SK-N-SH treated with all-trans-retinoic acid at 6 μM for 48 hours (cell line): ENCODE results near the gene GMCL2.

ENCODE experiments used
- ATAC-seq: fragments of 200-7000 bp; cut with Tn5 transposase; 3 replicates; pipeline ENCODE4 v1.9.1; 2020; ENCODE audit warnings: mild to moderate bottlenecking, moderate library complexity
- ARNTL ChIP-seq: fragments of 450-650 bp; formaldehyde crosslinking; IDR thresholded peaks from 2 replicates; pipeline ENCODE4 v1.5.0; 2020; ENCODE audit warnings: low read depth, mild to moderate bottlenecking, moderate library complexity, borderline replicate concordance
- BACH2 ChIP-seq: fragments of 250-450 bp; sonication (Bioruptor Pico); IDR thresholded peaks from 2 replicates; pipeline ENCODE4 v1.9.0; 2021; ENCODE audit warnings: mild to moderate bottlenecking, borderline replicate concordance
- CSDC2 ChIP-seq: fragments of 250-450 bp; sonication (Bioruptor Pico); IDR thresholded peaks from 2 replicates; pipeline ENCODE4 v1.5.0; 2020; ENCODE audit warnings: mild to moderate bottlenecking, moderate library complexity
- ESRRG ChIP-seq: fragments of 250-450 bp; sonication (Bioruptor Pico); IDR thresholded peaks from 2 replicates; pipeline ENCODE4 v1.6.1; 2021; ENCODE audit warnings: mild to moderate bottlenecking
- GLIS3 ChIP-seq: fragments of 250-450 bp; sonication (Bioruptor Pico); IDR thresholded peaks from 2 replicates; pipeline ENCODE4 v1.5.0; 2020; ENCODE audit warnings: mild to moderate bottlenecking, moderate library complexity
- ISL1 ChIP-seq: fragments of 250-450 bp; sonication (Bioruptor Pico); IDR thresholded peaks from 2 replicates; pipeline ENCODE4 v2.1.2; 2022; ENCODE audit warnings: mild to moderate bottlenecking, moderate library complexity
- OSR1 ChIP-seq: fragments of 250-450 bp; sonication (Bioruptor Pico); IDR thresholded peaks from 2 replicates; pipeline ENCODE4 v1.8.0; 2022; ENCODE audit warnings: moderate library complexity, mild to moderate bottlenecking, inconsistent platforms
- RARB ChIP-seq: fragments of 250-450 bp; sonication (Bioruptor Pico); IDR thresholded peaks from 2 replicates; pipeline ENCODE4 v1.8.0; 2021; ENCODE audit warnings: mild to moderate bottlenecking, moderate library complexity
- SNAI2 ChIP-seq: fragments of 250-450 bp; sonication (Bioruptor Pico); IDR thresholded peaks from 2 replicates; pipeline ENCODE4 v1.5.0; 2020; ENCODE audit warnings: mild to moderate bottlenecking, moderate library complexity
- TOX ChIP-seq: fragments of 250-450 bp; sonication (Bioruptor Pico); IDR thresholded peaks from 2 replicates; pipeline ENCODE4 v1.8.0; 2021; ENCODE audit warnings: mild to moderate bottlenecking, moderate library complexity, borderline replicate concordance
- ZC3H10 ChIP-seq: fragments of 250-450 bp; sonication (Bioruptor Pico); IDR thresholded peaks from 2 replicates; pipeline ENCODE4 v1.5.1; 2021; ENCODE audit warnings: mild to moderate bottlenecking, moderate library complexity
- ZFP3 ChIP-seq: fragments of 250-450 bp; sonication (Bioruptor Pico); IDR thresholded peaks from 2 replicates; pipeline ENCODE4 v1.5.0; 2020; ENCODE audit warnings: mild to moderate bottlenecking, moderate library complexity
- ZFP30 ChIP-seq: fragments of 450-650 bp; formaldehyde crosslinking; IDR thresholded peaks from 2 replicates; pipeline ENCODE4 v1.5.0; 2022; ENCODE audit warnings: mild to moderate bottlenecking, moderate library complexity
- ZNF565 ChIP-seq: fragments of 450-650 bp; formaldehyde crosslinking; conservative IDR thresholded peaks from 2 replicates; pipeline ENCODE4 v1.5.0; 2020; ENCODE audit warnings: low read depth, mild to moderate bottlenecking, moderate library complexity
- ZNF70 ChIP-seq: fragments of 450-650 bp; formaldehyde crosslinking; IDR thresholded peaks from 2 replicates; pipeline ENCODE4 v1.5.0; 2020; ENCODE audit warnings: mild to moderate bottlenecking, moderate library complexity
- ZNF8 ChIP-seq: fragments of 450-650 bp; formaldehyde crosslinking; IDR thresholded peaks from 2 replicates; pipeline ENCODE4 v1.5.0; 2020; ENCODE audit warnings: mild to moderate bottlenecking, moderate library complexity
- TF ChIP-seq, protein P1 (sequence below): fragments of 250-450 bp; sonication (Bioruptor Pico); IDR thresholded peaks from 2 replicates; pipeline ENCODE4 v1.5.1; 2021; ENCODE audit warnings: mild to moderate bottlenecking, moderate library complexity
- TF ChIP-seq, protein P2 (sequence below): fragments of 250-450 bp; sonication (Bioruptor Pico); IDR thresholded peaks from 2 replicates; pipeline ENCODE4 v1.5.1; 2020; ENCODE audit warnings: low read depth, mild to moderate bottlenecking, moderate library complexity
- TF ChIP-seq, protein P3 (sequence below): fragments of 250-450 bp; sonication (Bioruptor Pico); IDR thresholded peaks from 2 replicates; pipeline ENCODE4 v1.5.0; 2020; ENCODE audit warnings: mild to moderate bottlenecking, moderate library complexity
- TF ChIP-seq, protein P4 (sequence below): fragments of 250-450 bp; sonication (Bioruptor Pico); IDR thresholded peaks from 2 replicates; pipeline ENCODE4 v1.8.0; 2021; ENCODE audit warnings: low read depth, mild to moderate bottlenecking, moderate library complexity, borderline replicate concordance

GMCL2 gene

DNA sequence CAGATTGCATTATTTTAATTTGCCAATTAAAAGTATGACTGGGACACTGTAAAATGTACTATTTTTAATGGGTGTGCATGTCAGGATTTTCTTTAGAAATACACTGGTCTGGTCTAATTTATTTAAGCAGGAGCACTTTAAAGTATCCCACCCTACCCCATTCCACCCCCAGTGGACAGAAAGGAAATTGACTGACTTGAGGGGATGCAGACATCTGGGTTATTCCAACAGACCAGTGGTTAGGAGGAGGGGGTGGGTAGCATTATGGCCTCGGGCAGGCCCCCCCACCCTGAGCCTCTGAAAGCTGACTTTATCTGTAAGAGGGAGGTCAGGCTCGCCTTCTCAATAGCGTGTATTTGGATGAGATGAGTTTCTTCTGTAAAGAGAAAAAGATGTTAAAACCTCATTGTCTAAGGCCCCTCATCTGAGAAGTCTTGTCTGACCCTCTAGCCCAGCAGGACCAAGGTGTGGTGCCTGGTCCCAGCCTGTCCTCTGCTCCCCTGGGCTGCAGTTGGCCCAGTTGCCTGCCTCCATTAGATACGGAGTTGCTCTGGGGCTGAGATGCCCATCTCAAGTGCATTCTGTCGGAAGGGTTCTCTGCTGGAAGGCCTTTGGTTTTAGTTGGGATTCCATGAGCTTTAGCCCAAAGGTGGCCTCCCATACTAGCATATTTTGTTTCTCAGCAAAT, 21.5 kb upstream of the GMCL2 start:
- no peak for ATAC-seq
- TF ChIP-seq ESRRG (CRISPR knock-in tag) (no peak), OSR1 (no peak), ISL1 (no peak), TOX (CRISPR knock-in tag) (no peak), ZFP30 (CRISPR knock-in tag) (no peak), ZNF8 (CRISPR knock-in tag) (no peak), CSDC2 (CRISPR knock-in tag) (no peak), SNAI2 (CRISPR knock-in tag) (no peak), GLIS3 (no peak)
- TF ChIP-seq, protein P1, sequence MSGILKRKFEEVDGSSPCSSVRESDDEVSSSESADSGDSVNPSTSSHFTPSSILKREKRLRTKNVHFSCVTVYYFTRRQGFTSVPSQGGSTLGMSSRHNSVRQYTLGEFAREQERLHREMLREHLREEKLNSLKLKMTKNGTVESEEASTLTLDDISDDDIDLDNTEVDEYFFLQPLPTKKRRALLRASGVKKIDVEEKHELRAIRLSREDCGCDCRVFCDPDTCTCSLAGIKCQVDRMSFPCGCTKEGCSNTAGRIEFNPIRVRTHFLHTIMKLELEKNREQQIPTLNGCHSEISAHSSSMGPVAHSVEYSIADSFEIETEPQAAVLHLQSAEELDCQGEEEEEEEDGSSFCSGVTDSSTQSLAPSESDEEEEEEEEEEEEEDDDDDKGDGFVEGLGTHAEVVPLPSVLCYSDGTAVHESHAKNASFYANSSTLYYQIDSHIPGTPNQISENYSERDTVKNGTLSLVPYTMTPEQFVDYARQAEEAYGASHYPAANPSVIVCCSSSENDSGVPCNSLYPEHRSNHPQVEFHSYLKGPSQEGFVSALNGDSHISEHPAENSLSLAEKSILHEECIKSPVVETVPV (CRISPR knock-in tag), result no peak
- TF ChIP-seq, protein P2, sequence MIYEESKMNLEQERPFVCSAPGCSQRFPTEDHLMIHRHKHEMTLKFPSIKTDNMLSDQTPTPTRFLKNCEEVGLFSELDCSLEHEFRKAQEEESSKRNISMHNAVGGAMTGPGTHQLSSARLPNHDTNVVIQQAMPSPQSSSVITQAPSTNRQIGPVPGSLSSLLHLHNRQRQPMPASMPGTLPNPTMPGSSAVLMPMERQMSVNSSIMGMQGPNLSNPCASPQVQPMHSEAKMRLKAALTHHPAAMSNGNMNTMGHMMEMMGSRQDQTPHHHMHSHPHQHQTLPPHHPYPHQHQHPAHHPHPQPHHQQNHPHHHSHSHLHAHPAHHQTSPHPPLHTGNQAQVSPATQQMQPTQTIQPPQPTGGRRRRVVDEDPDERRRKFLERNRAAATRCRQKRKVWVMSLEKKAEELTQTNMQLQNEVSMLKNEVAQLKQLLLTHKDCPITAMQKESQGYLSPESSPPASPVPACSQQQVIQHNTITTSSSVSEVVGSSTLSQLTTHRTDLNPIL (CRISPR knock-in tag), result no peak

DNA sequence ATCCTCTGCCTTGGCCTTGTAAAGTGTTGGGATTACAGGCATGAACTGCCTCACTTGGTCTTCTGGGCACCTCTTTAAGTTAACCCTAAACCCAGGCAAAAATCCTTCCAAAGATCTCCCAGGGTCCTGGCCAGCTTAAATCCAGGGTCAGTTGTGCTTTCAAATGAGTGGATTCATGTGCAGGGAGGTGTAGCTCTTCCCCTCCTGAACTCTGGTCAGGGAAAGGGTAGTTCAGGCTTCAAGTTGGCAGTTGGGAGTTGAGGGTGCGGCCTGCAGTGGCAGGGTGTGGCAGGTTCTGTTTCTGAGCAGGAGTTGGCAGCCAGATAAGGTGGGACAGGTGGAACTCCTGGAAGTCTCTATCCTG, 20.7 kb upstream of the GMCL2 start:
- no peak for TF ChIP-seq SNAI2 (CRISPR knock-in tag)
- TF ChIP-seq OSR1, result no peak
- no peak for TF ChIP-seq GLIS3
- TF ChIP-seq BACH2 (CRISPR knock-in tag), result no peak
- TF ChIP-seq ZNF565 (CRISPR knock-in tag), result no peak
- no peak for TF ChIP-seq ZC3H10 (CRISPR knock-in tag)
- no peak for ATAC-seq

DNA sequence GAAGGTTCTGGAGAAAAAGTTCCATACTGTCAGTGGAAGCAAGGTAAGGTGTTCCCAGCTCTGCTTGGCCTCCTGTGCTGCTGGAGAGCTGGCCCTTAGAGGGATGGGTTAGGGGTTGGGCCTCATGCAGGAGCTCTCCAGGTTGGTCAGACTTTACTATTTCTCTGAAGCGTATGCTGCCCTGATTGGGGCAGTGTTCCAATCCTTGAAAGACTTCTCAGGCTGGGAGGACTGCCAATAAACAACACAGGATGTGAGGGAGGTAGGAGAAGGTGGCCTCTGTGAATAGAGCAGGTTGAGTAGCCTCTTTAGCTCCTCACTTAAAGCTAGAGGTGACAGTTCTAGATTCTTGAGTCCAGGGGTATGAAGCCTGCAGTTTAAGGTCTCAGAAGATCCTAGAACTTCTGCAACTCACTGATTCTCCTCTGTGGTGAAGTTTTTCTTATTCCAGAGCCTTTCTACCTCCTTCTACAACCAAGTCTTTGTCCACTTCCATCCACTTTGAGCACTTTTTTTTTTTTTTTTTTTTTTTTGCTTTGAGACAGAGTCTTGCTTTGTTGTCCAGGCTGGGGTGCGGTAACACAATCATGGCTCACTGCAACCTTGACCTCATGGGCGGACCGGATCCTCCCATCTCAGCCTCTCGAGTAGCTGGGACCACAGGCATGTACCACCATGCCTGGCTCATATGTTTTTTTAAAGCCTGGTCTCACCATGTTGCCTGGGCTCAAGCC, 20.2 kb upstream of the GMCL2 start:
- TF ChIP-seq TOX (CRISPR knock-in tag) (no peak), ZNF8 (CRISPR knock-in tag) (no peak), ZNF565 (CRISPR knock-in tag) (no peak), BACH2 (CRISPR knock-in tag) (no peak), ZNF70 (no peak), CSDC2 (CRISPR knock-in tag) (no peak), GLIS3 (no peak)
- TF ChIP-seq, protein P1 (CRISPR knock-in tag), result no peak
- TF ChIP-seq, all 23 proteins: peak for 0
- peak; percentile 15 for ATAC-seq

DNA sequence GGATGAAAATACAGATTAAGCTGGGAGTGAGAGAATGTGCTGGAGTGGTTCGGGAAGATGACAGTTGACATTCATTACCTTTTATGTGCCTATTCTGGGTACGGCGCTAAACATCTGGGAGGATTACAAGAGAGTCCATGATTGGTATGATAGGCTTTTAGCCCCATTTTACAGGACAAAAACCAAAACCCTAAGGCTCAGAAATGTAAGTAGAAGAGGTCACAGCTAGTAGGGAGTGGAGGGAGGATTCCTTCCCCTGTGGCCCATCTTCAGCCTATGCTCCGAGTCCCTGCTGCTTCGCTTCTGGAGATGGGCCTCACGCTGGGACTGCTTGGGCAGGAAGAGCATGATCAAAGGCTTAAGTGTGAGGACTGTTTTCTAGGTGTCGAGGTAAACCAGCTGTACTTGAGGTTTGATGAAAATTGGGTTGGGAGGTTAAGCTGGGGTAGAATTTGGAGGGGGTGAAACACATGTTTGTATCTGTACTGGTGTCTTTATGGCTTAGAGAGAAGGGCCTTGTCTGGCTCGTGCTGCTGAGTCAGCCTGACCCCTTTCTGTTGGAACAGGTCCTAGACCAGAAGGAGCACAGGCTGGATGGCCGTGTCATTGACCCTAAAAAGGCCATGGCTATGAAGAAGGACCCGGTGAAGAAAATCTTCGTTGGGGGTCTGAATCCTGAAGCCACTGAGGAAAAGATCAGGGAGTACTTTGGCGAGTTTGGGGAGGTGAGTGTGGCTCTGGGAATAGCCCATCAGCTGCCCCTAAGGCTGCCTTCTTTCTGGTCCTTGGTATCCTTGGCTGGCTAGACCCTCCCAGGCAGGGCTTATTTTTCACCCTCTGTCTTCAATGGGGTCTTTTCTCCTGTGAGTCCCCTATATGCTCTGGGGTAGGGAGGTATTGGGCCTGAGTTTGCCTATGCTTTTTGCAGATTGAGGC, 19.3 kb upstream of the GMCL2 start:
- TF ChIP-seq ZNF8 (CRISPR knock-in tag) (no peak), ZNF70 (no peak), ARNTL (CRISPR knock-in tag) (no peak), SNAI2 (CRISPR knock-in tag) (no peak), ZFP3 (CRISPR knock-in tag) (no peak)
- no peak for ATAC-seq

DNA sequence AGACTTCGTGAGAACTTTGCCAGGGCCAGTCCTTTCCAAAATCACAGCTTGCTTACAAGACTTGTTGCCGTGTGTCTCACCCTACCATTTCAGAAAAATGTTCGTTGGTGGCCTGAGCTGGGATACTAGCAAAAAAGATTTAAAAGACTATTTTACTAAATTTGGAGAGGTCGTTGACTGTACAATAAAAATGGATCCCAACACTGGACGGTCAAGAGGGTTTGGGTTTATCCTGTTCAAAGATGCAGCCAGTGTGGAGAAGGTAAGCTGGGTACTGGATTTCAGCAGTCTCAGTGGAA, 18.5 kb upstream of the GMCL2 start:
- ATAC-seq, result no peak
- TF ChIP-seq ISL1 (no peak), OSR1 (no peak), TOX (CRISPR knock-in tag) (no peak), ESRRG (CRISPR knock-in tag) (no peak), ZFP30 (CRISPR knock-in tag) (no peak), SNAI2 (CRISPR knock-in tag) (no peak), RARB (CRISPR knock-in tag) (no peak), ZNF565 (CRISPR knock-in tag) (no peak), ARNTL (CRISPR knock-in tag) (no peak)
- TF ChIP-seq, protein P1 (CRISPR knock-in tag), result no peak
- TF ChIP-seq, protein P3, sequence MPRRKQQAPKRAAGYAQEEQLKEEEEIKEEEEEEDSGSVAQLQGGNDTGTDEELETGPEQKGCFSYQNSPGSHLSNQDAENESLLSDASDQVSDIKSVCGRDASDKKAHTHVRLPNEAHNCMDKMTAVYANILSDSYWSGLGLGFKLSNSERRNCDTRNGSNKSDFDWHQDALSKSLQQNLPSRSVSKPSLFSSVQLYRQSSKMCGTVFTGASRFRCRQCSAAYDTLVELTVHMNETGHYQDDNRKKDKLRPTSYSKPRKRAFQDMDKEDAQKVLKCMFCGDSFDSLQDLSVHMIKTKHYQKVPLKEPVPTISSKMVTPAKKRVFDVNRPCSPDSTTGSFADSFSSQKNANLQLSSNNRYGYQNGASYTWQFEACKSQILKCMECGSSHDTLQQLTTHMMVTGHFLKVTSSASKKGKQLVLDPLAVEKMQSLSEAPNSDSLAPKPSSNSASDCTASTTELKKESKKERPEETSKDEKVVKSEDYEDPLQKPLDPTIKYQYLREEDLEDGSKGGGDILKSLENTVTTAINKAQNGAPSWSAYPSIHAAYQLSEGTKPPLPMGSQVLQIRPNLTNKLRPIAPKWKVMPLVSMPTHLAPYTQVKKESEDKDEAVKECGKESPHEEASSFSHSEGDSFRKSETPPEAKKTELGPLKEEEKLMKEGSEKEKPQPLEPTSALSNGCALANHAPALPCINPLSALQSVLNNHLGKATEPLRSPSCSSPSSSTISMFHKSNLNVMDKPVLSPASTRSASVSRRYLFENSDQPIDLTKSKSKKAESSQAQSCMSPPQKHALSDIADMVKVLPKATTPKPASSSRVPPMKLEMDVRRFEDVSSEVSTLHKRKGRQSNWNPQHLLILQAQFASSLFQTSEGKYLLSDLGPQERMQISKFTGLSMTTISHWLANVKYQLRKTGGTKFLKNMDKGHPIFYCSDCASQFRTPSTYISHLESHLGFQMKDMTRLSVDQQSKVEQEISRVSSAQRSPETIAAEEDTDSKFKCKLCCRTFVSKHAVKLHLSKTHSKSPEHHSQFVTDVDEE (CRISPR knock-in tag), result no peak
- TF ChIP-seq, protein P4, sequence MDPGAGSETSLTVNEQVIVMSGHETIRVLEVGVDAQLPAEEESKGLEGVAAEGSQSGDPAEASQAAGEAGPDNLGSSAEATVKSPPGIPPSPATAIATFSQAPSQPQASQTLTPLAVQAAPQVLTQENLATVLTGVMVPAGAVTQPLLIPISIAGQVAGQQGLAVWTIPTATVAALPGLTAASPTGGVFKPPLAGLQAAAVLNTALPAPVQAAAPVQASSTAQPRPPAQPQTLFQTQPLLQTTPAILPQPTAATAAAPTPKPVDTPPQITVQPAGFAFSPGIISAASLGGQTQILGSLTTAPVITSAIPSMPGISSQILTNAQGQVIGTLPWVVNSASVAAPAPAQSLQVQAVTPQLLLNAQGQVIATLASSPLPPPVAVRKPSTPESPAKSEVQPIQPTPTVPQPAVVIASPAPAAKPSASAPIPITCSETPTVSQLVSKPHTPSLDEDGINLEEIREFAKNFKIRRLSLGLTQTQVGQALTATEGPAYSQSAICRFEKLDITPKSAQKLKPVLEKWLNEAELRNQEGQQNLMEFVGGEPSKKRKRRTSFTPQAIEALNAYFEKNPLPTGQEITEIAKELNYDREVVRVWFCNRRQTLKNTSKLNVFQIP (CRISPR knock-in tag), result no peak
